Measurements from ENCODE around the gene EZR.

DNA sequence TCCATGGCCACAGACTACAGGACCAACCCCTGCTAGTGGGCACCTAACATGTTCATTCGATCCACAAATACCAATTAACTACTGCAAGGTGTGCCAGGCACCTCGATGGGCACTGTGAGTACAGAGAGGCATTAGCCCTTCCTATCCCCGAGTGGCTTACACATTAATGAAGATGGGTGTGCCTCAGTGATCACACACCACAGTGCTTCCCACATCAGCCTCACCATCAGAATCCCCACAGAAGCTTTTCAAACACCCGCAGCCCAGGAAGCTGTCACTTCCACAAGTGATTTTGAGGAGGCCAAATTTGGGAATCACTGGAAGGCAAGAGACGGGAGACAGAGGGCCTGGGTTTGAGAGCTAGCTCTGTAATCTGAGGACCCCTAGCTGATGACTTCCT lies 23.7 kb downstream of the EZR start:
- TF ChIP-seq, protein P1, sequence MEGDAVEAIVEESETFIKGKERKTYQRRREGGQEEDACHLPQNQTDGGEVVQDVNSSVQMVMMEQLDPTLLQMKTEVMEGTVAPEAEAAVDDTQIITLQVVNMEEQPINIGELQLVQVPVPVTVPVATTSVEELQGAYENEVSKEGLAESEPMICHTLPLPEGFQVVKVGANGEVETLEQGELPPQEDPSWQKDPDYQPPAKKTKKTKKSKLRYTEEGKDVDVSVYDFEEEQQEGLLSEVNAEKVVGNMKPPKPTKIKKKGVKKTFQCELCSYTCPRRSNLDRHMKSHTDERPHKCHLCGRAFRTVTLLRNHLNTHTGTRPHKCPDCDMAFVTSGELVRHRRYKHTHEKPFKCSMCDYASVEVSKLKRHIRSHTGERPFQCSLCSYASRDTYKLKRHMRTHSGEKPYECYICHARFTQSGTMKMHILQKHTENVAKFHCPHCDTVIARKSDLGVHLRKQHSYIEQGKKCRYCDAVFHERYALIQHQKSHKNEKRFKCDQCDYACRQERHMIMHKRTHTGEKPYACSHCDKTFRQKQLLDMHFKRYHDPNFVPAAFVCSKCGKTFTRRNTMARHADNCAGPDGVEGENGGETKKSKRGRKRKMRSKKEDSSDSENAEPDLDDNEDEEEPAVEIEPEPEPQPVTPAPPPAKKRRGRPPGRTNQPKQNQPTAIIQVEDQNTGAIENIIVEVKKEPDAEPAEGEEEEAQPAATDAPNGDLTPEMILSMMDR (IDR thresholded peaks at IDR 0.05) = no peak
- no peak for TF ChIP-seq EZH2 (IDR thresholded peaks at IDR 0.05; ENCODE audit: borderline replicate concordance, insufficient read depth, low read depth, low read length, poor library complexity, severe bottlenecking)
